ENCODE data around the gene ATG16L1.

GRCh38 chr2:233278921-233279320 is 27.4 kb downstream of the ATG16L1 start:
- TF ChIP-seq, protein P1, sequence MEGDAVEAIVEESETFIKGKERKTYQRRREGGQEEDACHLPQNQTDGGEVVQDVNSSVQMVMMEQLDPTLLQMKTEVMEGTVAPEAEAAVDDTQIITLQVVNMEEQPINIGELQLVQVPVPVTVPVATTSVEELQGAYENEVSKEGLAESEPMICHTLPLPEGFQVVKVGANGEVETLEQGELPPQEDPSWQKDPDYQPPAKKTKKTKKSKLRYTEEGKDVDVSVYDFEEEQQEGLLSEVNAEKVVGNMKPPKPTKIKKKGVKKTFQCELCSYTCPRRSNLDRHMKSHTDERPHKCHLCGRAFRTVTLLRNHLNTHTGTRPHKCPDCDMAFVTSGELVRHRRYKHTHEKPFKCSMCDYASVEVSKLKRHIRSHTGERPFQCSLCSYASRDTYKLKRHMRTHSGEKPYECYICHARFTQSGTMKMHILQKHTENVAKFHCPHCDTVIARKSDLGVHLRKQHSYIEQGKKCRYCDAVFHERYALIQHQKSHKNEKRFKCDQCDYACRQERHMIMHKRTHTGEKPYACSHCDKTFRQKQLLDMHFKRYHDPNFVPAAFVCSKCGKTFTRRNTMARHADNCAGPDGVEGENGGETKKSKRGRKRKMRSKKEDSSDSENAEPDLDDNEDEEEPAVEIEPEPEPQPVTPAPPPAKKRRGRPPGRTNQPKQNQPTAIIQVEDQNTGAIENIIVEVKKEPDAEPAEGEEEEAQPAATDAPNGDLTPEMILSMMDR (conservative IDR thresholded peaks at IDR 0.05) = no peak
- TF ChIP-seq ZFX (IDR thresholded peaks at IDR 0.05) = no peak

Data from C4-2B (cell line).